Natural killer cell (primary cell): ENCODE results near the gene AJUBA. TPM values are rescaled to one million over a fixed set of nuclear protein-coding genes. Genes with fewer than 3 reads are reported as not detected.

Experiments
- ATAC-seq, 3 donors: fragments of 150-1000 bp in 2 of 3; fragments of 200-7000 bp in 1 of 3; cut with Tn5 transposase; 1 replicate in 1 of 3; 2 replicates in 2 of 3; pipeline ENCODE4 v1.10.0; 2021; ENCODE audit warnings: mild to moderate bottlenecking in 2 of 3, moderate library complexity in 2 of 3
- DNase-seq, 2 donors: peaks; one replicate each; pipeline versions ENCODE4 v3.0.0 to v3.0.0-alpha.2; 2013 to 2021; ENCODE audit warnings: mixed read lengths in 1 of 2
- H3K27ac ChIP-seq: one replicate; pipeline ENCODE4 v1.5.1; 2013; ENCODE audit warnings: mild to moderate bottlenecking, low read length
- H3K27me3 ChIP-seq: one replicate; pipeline ENCODE4 v1.6.1; 2013; ENCODE audit warnings: low read length; ENCODE audit not compliant: control insufficient read depth, insufficient read depth
- H3K36me3 ChIP-seq: one replicate; pipeline ENCODE4 v1.6.1; 2013; ENCODE audit warnings: low read length; ENCODE audit not compliant: control insufficient read depth, insufficient read depth
- H3K4me1 ChIP-seq: one replicate; pipeline ENCODE4 v1.6.1; 2013; ENCODE audit warnings: low read length; ENCODE audit not compliant: control insufficient read depth, insufficient read depth
- H3K4me3 ChIP-seq: one replicate; pipeline ENCODE4 v1.5.1; 2013; ENCODE audit warnings: low read length
- H3K9me3 ChIP-seq: one replicate; pipeline ENCODE4 v1.6.1; 2013; ENCODE audit warnings: low read length; ENCODE audit not compliant: control insufficient read depth, insufficient read depth
- H3K27ac Mint-ChIP-seq, 2 donors: one replicate each; pipeline ENCODE4 v1.8.0; 2022; ENCODE audit warnings: mild to moderate bottlenecking in 2 of 2, mixed read lengths in 2 of 2, moderate library complexity in 1 of 2
- H3K27me3 Mint-ChIP-seq, 2 donors: one replicate each; pipeline ENCODE4 v1.8.0; 2022; ENCODE audit warnings: low read depth in 2 of 2, mixed read lengths in 2 of 2
- H3K36me3 Mint-ChIP-seq: one replicate; pipeline ENCODE4 v1.8.0; 2022; ENCODE audit warnings: mixed read lengths
- H3K4me1 Mint-ChIP-seq, 2 donors: one replicate each; pipeline ENCODE4 v1.8.0; 2022; ENCODE audit warnings: mixed read lengths in 2 of 2
- H3K4me3 Mint-ChIP-seq: one replicate; pipeline ENCODE4 v1.8.0; 2022; ENCODE audit warnings: mild to moderate bottlenecking, moderate library complexity, mixed read lengths
- H3K9me3 Mint-ChIP-seq, 2 donors: one replicate each; pipeline ENCODE4 v1.8.0; 2022; ENCODE audit warnings: mixed read lengths in 2 of 2
- CTCF ChIP-seq: fragments of 200-600 bp; IDR thresholded peaks from one replicate; pipeline ENCODE4 v1.8.0; 2022; ENCODE audit warnings: antibody characterized with exemption
- WGBS: methylation state at CpG from one replicate; pipeline ENCODE4 v1.1.7; 2013; ENCODE audit warnings: missing lambda C conversion rate; ENCODE audit not compliant: insufficient coverage; 5-methylcytosine and 5-hydroxymethylcytosine counted together
- intact Hi-C: fragments of 100-400 bp; cut with micrococcal nuclease; formaldehyde crosslinking; loops from one replicate; pipeline ENCODE4 v1.14.2; 2022
- total RNA-seq, 4 donors: library from RNA; stranded (reverse); fragments of 120-200 nt in 1 of 4; gene quantifications; one replicate each; pipeline versions ENCODE4 v1.2.3 to v1.2.4, GENCODE V29; 2013 to 2022

The AJUBA gene
- total RNA-seq, 3 donors from 2014 or later (not counting 1 experiment from before 2014, with no cell fraction given) = 0.45 to 0.61 (median 0.56) TPM

DNA sequence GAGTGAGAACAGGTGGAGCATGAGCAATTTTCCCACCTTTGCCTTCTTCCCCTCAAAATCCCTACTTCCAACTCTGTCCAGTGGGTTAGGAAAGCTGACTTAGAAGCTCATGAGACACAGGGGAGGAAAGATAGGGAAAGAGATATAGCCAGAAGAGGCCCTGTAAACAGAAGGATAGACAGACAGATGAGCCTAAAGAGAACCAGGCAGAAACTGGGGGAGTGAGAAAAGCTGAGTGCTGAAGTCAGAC is 5.0 kb downstream of the AJUBA start:
- no peak overlapping the region for H3K4me3 Mint-ChIP-seq
- Histone ChIP-seq H3K27me3 (peaks cover 16% of the 10 kb centered on the region), H3K9me3 (no peaks in the 10 kb centered on the region), H3K4me3 (no peak overlapping the region), H3K4me1 (peaks cover 20% of the 10 kb centered on the region), H3K27ac (no peak overlapping the region), H3K36me3 (no peaks in the 10 kb centered on the region)
- DNase-seq (no peak), ATAC-seq (no peak)
- no peak overlapping the region for H3K27ac Mint-ChIP-seq
- intact Hi-C loops = no loop called here
- peaks cover 4 to 6% of the 10 kb centered on the region in 2 donors for H3K4me1 Mint-ChIP-seq
- H3K36me3 Mint-ChIP-seq = no peaks in the 10 kb centered on the region
- TF ChIP-seq CTCF = no peak
- no peaks in the 10 kb centered on the region for H3K9me3 Mint-ChIP-seq
- H3K27me3 Mint-ChIP-seq = peaks cover 0 to 17% of the 10 kb centered on the region in 2 donors

DNA sequence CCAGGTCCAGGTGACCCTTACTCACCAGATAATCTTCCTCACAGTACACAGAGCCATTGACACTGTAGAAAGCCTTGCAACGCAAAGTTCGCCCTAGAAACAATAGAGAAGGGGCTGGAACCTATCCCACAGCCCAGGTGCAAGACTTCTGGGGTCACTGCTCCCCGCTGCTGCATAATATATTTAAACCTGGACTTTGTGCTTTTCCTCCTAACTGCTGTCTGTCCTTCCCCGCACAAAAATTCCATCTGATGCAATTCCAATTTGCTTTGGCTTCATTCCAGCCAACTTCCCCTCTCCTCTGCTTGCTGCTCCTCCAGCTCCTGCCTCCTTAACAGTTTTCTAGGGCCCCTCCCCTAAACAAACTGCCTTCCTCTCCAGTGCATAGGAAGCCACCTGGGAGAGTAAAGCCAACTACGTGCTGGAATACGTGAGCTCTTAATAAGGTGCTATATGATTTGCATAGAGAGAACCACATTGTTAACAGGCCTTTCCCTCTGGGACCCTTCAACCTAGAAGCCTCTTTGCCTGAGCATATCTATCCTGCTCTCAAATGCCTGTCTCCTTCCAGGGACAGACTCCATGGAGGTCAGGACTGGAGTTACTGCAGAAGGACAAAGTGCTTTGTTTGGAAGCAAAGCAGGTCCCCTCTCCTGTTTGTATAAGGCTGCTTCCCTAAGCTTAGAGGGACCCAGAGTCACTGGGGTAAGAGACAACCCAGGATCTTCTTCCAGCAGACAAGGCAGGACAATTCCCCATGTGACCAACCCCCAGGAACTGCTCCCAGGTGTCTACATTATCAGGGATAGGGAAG is 5.5 kb downstream of the AJUBA start:
- Mint-ChIP-seq H3K27ac (no peak overlapping the region), H3K4me3 (no peak overlapping the region), H3K9me3 (no peaks in the 10 kb centered on the region), H3K36me3 (no peaks in the 10 kb centered on the region), H3K27me3 (peaks cover 0 to 17% of the 10 kb centered on the region in 2 donors), H3K4me1 (peaks cover 4 to 6% of the 10 kb centered on the region in 2 donors)
- Histone ChIP-seq H3K36me3 (no peaks in the 10 kb centered on the region), H3K4me1 (peaks cover 15% of the 10 kb centered on the region), H3K27me3 (peaks cover 10% of the 10 kb centered on the region), H3K27ac (no peak overlapping the region), H3K9me3 (no peaks in the 10 kb centered on the region), H3K4me3 (no peak overlapping the region)
- DNase-seq (no peak), ATAC-seq (no peak)
- intact Hi-C loops = no loop called here
- no peak for TF ChIP-seq CTCF
- WGBS = 86% methylated on average over 4 of the region's 6 CpGs

- Mint-ChIP-seq H3K4me1 (peaks cover 0 to under 1% of the 10 kb centered on the region in 2 donors), H3K36me3 (no peaks in the 10 kb centered on the region), H3K27me3 (peaks cover 0 to 11% of the 10 kb centered on the region in 2 donors), H3K4me3 (no peak overlapping the region), H3K9me3 (no peaks in the 10 kb centered on the region), H3K27ac (no peak overlapping the region)
- no peaks in the 10 kb centered on the region for H3K9me3 ChIP-seq
- no peaks in the 10 kb centered on the region for H3K4me1 ChIP-seq
- no peaks in the 10 kb centered on the region for H3K36me3 ChIP-seq
- DNase-seq = no peak
- H3K27me3 ChIP-seq = no peaks in the 10 kb centered on the region
- TF ChIP-seq CTCF = no peak
- ATAC-seq = no peak
- intact Hi-C loops = no loop called here
- 87% methylated on average over 9 of the region's 9 CpGs for WGBS
- H3K4me3 ChIP-seq = no peak overlapping the region
- no peak overlapping the region for H3K27ac ChIP-seq
These were observed 7.6 kb downstream of the AJUBA start for GRCh38 chr14:22974530-22975313.
